Type B pancreatic cell (in vitro differentiated cells): ENCODE data around the gene BIRC5. TPM values are rescaled to one million over a fixed set of nuclear protein-coding genes. Genes with fewer than 3 reads are reported as not detected.

ENCODE experiments used
- DNase-seq: peaks from one replicate; pipeline ENCODE4 v3.0.0; 2021; ENCODE audit warnings: mixed read lengths; ENCODE audit not compliant: unreplicated experiment; ENCODE audit errors: extremely low spot score
- H3K27ac Mint-ChIP-seq: 2 replicates; pipeline ENCODE4 v1.8.0; 2021; ENCODE audit warnings: mild to moderate bottlenecking, mixed read lengths
- H3K27me3 Mint-ChIP-seq: 2 replicates; pipeline ENCODE4 v1.8.0; 2021; ENCODE audit warnings: mixed read lengths
- H3K36me3 Mint-ChIP-seq: 2 replicates; pipeline ENCODE4 v1.8.0; 2021; ENCODE audit warnings: mixed read lengths
- H3K4me1 Mint-ChIP-seq: one replicate; pipeline ENCODE4 v1.8.0; 2021; ENCODE audit warnings: mixed read lengths; ENCODE audit not compliant: unreplicated experiment
- H3K4me3 Mint-ChIP-seq: 2 replicates; pipeline ENCODE4 v1.8.0; 2021; ENCODE audit warnings: mild to moderate bottlenecking, mixed read lengths
- H3K9me3 Mint-ChIP-seq: 2 replicates; pipeline ENCODE4 v1.8.0; 2021; ENCODE audit warnings: mixed read lengths
- total RNA-seq: library from RNA; stranded (reverse); gene quantifications from 2 replicates; pipeline ENCODE4 v1.2.1, GENCODE V29; 2021; ENCODE audit warnings: low replicate concordance
- TF ChIP-seq, protein P1 (sequence below): fragments of 200-600 bp; sonication (generic); conservative IDR thresholded peaks from 2 replicates; pipeline ENCODE4 v1.5.0; 2021; ENCODE audit warnings: antibody characterized with exemption, mild to moderate bottlenecking

Gene BIRC5
- total RNA-seq, 1 donor from 2014 or later, result 63.3 TPM

GRCh38 chr17:78265121-78265520 is 51.1 kb downstream of the BIRC5 start:
- TF ChIP-seq, protein P1, sequence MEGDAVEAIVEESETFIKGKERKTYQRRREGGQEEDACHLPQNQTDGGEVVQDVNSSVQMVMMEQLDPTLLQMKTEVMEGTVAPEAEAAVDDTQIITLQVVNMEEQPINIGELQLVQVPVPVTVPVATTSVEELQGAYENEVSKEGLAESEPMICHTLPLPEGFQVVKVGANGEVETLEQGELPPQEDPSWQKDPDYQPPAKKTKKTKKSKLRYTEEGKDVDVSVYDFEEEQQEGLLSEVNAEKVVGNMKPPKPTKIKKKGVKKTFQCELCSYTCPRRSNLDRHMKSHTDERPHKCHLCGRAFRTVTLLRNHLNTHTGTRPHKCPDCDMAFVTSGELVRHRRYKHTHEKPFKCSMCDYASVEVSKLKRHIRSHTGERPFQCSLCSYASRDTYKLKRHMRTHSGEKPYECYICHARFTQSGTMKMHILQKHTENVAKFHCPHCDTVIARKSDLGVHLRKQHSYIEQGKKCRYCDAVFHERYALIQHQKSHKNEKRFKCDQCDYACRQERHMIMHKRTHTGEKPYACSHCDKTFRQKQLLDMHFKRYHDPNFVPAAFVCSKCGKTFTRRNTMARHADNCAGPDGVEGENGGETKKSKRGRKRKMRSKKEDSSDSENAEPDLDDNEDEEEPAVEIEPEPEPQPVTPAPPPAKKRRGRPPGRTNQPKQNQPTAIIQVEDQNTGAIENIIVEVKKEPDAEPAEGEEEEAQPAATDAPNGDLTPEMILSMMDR, result no peak
- Mint-ChIP-seq H3K9me3 (no peaks in the 10 kb centered on the region), H3K4me3 (no peak overlapping the region), H3K27me3 (no peaks in the 10 kb centered on the region), H3K4me1 (peaks cover 16% of the 10 kb centered on the region), H3K36me3 (no peaks in the 10 kb centered on the region), H3K27ac (no peak overlapping the region)
- DNase-seq, result no peak

GRCh38 chr17:78266231-78266631 is 52.2 kb downstream of the BIRC5 start:
- TF ChIP-seq, protein P1, result no peak
- DNase-seq, result no peak
- Mint-ChIP-seq H3K36me3 (no peaks in the 10 kb centered on the region), H3K27me3 (no peaks in the 10 kb centered on the region), H3K4me1 (peaks cover 24% of the 10 kb centered on the region), H3K4me3 (no peak overlapping the region), H3K9me3 (no peaks in the 10 kb centered on the region), H3K27ac (peak overlapping the region; percentile 53)

DNA sequence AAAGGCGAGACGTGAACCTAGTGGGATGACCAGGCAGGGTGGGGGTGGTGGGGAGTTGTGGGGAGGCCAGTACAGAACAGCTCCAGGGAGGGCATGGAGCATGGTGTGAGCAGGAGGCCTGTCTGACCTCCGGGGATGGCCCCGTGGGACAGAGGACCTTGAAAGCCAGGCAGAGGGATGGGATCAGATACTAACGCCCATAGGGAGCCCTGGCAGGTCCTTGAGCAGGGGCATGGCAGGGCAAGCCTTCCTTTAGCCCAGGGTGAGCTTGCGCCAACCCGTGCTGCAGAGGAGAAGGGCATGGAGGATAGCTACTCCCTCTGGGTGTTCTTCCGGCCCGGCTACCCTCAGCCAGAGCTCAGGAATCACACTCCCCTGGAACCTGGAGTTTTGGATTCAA is 52.7 kb downstream of the BIRC5 start:
- TF ChIP-seq, protein P1, result no peak
- Mint-ChIP-seq H3K4me3 (no peak overlapping the region), H3K27ac (peak overlapping the region; percentile 53), H3K4me1 (peaks cover 25% of the 10 kb centered on the region), H3K9me3 (no peaks in the 10 kb centered on the region), H3K27me3 (no peaks in the 10 kb centered on the region), H3K36me3 (no peaks in the 10 kb centered on the region)
- DNase-seq, result no peak

- H3K27ac Mint-ChIP-seq, result peak overlapping the region; percentile 56
- H3K4me1 Mint-ChIP-seq, result peaks cover 31% of the 10 kb centered on the region
- H3K27me3 Mint-ChIP-seq, result no peaks in the 10 kb centered on the region
- no peak for DNase-seq
- no peaks in the 10 kb centered on the region for H3K9me3 Mint-ChIP-seq
- TF ChIP-seq, protein P1, result no peak
- no peaks in the 10 kb centered on the region for H3K36me3 Mint-ChIP-seq
- H3K4me3 Mint-ChIP-seq, result peak overlapping the region; percentile 41
Measured at GRCh38 chr17:78267253-78268073, 53.4 kb downstream of the BIRC5 start.

- no peaks in the 10 kb centered on the region for H3K27me3 Mint-ChIP-seq
- peaks cover 31% of the 10 kb centered on the region for H3K4me1 Mint-ChIP-seq
- peak overlapping the region; percentile 59 for H3K27ac Mint-ChIP-seq
- no peaks in the 10 kb centered on the region for H3K9me3 Mint-ChIP-seq
- TF ChIP-seq, protein P1, result no peak
- H3K4me3 Mint-ChIP-seq, result peak overlapping the region; percentile 69
- no peaks in the 10 kb centered on the region for H3K36me3 Mint-ChIP-seq
- peak; percentile 70 for DNase-seq
Measured at GRCh38 chr17:78268191-78268874, 54.3 kb downstream of the BIRC5 start.
